ENCODE results near the gene AKAP6.
A peak's percentile ranks its signal among the peaks of the same experiment; 100 is the strongest.

The AKAP6 gene

GRCh38 chr14:32476532-32476931, 147.4 kb downstream of the AKAP6 start:
- no peak for TF ChIP-seq CTCF (IDR thresholded peaks at IDR 0.05; ENCODE audit: unreplicated experiment in 3 of 3)
- H3K27ac Mint-ChIP-seq, result no peak overlapping the region

GRCh38 chr14:32477396-32477795, 148.3 kb downstream of the AKAP6 start:
- Mint-ChIP-seq H3K9me3 (no peaks in the 10 kb centered on the region), H3K27me3 (ENCODE audit: low read depth) (no peaks in the 10 kb centered on the region), H3K4me3 (no peak overlapping the region), H3K36me3 (ENCODE audit: low read depth) (no peaks in the 10 kb centered on the region), H3K27ac (no peak overlapping the region), H3K4me1 (peaks cover 19% of the 10 kb centered on the region)
- TF ChIP-seq CTCF (IDR thresholded peaks at IDR 0.05; ENCODE audit: unreplicated experiment in 3 of 3), result no peak

More at GRCh38 chr14:32476532-32476931, 147.4 kb downstream of the AKAP6 start:
- Mint-ChIP-seq H3K9me3 (no peaks in the 10 kb centered on the region), H3K36me3 (ENCODE audit: low read depth) (no peaks in the 10 kb centered on the region), H3K4me3 (no peak overlapping the region), H3K4me1 (peaks cover 28% of the 10 kb centered on the region), H3K27me3 (ENCODE audit: low read depth) (no peaks in the 10 kb centered on the region)

- no peaks in the 10 kb centered on the region for H3K27me3 Mint-ChIP-seq (ENCODE audit: low read depth)
- no peak overlapping the region for H3K4me3 Mint-ChIP-seq
- TF ChIP-seq CTCF (IDR thresholded peaks at IDR 0.05; ENCODE audit: unreplicated experiment in 3 of 3), result no peak
- no peaks in the 10 kb centered on the region for H3K9me3 Mint-ChIP-seq
- no peaks in the 10 kb centered on the region for H3K36me3 Mint-ChIP-seq (ENCODE audit: low read depth)
- H3K4me1 Mint-ChIP-seq, result peaks cover 13% of the 10 kb centered on the region
- no peak overlapping the region for H3K27ac Mint-ChIP-seq
Observed at GRCh38 chr14:32478050-32478449, 149.0 kb downstream of the AKAP6 start.

- no peak for TF ChIP-seq CTCF (IDR thresholded peaks at IDR 0.05; ENCODE audit: unreplicated experiment in 3 of 3)
- Mint-ChIP-seq H3K36me3 (ENCODE audit: low read depth) (no peaks in the 10 kb centered on the region), H3K27ac (no peak overlapping the region), H3K9me3 (no peaks in the 10 kb centered on the region), H3K4me3 (no peak overlapping the region), H3K4me1 (no peaks in the 10 kb centered on the region), H3K27me3 (ENCODE audit: low read depth) (no peaks in the 10 kb centered on the region)
Observed at GRCh38 chr14:32480337-32480736, 151.2 kb downstream of the AKAP6 start.

- Mint-ChIP-seq H3K36me3 (ENCODE audit: low read depth) (no peaks in the 10 kb centered on the region), H3K27ac (no peak overlapping the region), H3K9me3 (peaks cover 4% of the 10 kb centered on the region), H3K4me1 (no peaks in the 10 kb centered on the region), H3K4me3 (no peak overlapping the region), H3K27me3 (ENCODE audit: low read depth) (no peaks in the 10 kb centered on the region)
- TF ChIP-seq CTCF (IDR thresholded peaks at IDR 0.05; ENCODE audit: unreplicated experiment in 3 of 3), result no peak
Observed at GRCh38 chr14:32481707-32482106, 152.6 kb downstream of the AKAP6 start.

- no peak for TF ChIP-seq CTCF (IDR thresholded peaks at IDR 0.05; ENCODE audit: unreplicated experiment in 3 of 3)
- Mint-ChIP-seq H3K36me3 (ENCODE audit: low read depth) (no peaks in the 10 kb centered on the region), H3K27me3 (ENCODE audit: low read depth) (no peaks in the 10 kb centered on the region), H3K4me3 (no peak overlapping the region), H3K4me1 (peaks cover 27% of the 10 kb centered on the region), H3K9me3 (peaks cover 6% of the 10 kb centered on the region), H3K27ac (peak overlapping the region in 1 of 3 experiments; percentile 13)
Observed at GRCh38 chr14:32491416-32492016, 162.4 kb downstream of the AKAP6 start.
